Neural progenitor cell (in vitro differentiated cells): ENCODE data around the gene CCNYL1.
"Not testable (repeated sequence)": the region's sequence is repeated elsewhere in the genome, so short reads cannot be mapped to it uniquely, and the experiment has no call there.

Experiments
- EZH2 ChIP-seq: fragments of 200-600 bp; sonication (generic); IDR thresholded peaks from 2 replicates; pipeline ENCODE4 v1.6.1; 2017; ENCODE audit warnings: antibody characterized with exemption, mild to moderate bottlenecking, moderate library complexity
- EZH2phosphoT487 ChIP-seq: fragments of 200-600 bp; sonication (generic); IDR thresholded peaks from 2 replicates; pipeline ENCODE4 v1.6.1; 2017; ENCODE audit warnings: antibody characterized with exemption
- TF ChIP-seq, protein P1 (sequence below): fragments of 200-600 bp; sonication (generic); IDR thresholded peaks from 2 replicates; pipeline ENCODE4 v1.5.1; 2017; ENCODE audit warnings: antibody characterized with exemption, mild to moderate bottlenecking

DNA sequence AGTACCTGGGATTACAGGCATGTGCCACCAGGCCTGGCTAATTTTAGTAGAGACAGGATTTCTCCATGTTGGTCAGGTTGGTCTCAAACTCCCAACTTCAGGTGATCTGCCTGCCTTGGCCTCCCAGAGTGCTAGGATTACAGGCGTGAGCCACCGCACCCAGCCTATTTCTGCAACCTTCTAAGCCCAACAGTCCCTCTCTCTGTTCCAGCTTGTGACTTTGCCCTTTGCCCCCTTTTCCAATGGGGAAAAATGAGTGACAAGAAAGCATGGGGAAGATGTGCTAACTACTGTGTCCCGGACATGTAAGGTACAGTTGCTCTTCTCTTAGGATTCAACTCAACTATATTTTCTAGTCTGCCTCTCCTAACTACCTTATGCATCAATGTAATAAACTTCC is 50.0 kb downstream of the CCNYL1 start:
- TF ChIP-seq, protein P1, sequence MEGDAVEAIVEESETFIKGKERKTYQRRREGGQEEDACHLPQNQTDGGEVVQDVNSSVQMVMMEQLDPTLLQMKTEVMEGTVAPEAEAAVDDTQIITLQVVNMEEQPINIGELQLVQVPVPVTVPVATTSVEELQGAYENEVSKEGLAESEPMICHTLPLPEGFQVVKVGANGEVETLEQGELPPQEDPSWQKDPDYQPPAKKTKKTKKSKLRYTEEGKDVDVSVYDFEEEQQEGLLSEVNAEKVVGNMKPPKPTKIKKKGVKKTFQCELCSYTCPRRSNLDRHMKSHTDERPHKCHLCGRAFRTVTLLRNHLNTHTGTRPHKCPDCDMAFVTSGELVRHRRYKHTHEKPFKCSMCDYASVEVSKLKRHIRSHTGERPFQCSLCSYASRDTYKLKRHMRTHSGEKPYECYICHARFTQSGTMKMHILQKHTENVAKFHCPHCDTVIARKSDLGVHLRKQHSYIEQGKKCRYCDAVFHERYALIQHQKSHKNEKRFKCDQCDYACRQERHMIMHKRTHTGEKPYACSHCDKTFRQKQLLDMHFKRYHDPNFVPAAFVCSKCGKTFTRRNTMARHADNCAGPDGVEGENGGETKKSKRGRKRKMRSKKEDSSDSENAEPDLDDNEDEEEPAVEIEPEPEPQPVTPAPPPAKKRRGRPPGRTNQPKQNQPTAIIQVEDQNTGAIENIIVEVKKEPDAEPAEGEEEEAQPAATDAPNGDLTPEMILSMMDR, result not testable (repeated sequence)
- not testable (repeated sequence) for TF ChIP-seq EZH2, EZH2phosphoT487
